PFSK-1 (cell line): Measurements from ENCODE around the gene LSP1.

ENCODE experiments used
- FOXP2 ChIP-seq: optimal IDR thresholded peaks from 2 replicates; pipeline ENCODE3; 2011; ENCODE audit warnings: borderline replicate concordance, control low read depth, inconsistent platforms; ENCODE audit not compliant: insufficient read depth; ENCODE audit errors: extremely low read length, extremely low read depth
- POLR2AphosphoS5 ChIP-seq: IDR thresholded peaks from 2 replicates; pipeline ENCODE4 v1.6.1; 2012; ENCODE audit warnings: low read depth, mild to moderate bottlenecking, control low read depth, low read length, moderate library complexity
- SIN3A ChIP-seq: IDR thresholded peaks from 2 replicates; pipeline ENCODE4 v1.6.1; 2012; ENCODE audit warnings: mild to moderate bottlenecking, low read length, moderate library complexity, borderline replicate concordance; ENCODE audit not compliant: insufficient read depth
- TAF1 ChIP-seq: IDR thresholded peaks from 2 replicates; pipeline ENCODE4 v1.6.1; 2012; ENCODE audit warnings: low read length, control low read depth, borderline replicate concordance; ENCODE audit not compliant: insufficient read depth
- TF ChIP-seq, protein P1 (sequence below), 2 experiments: IDR thresholded peaks; 2 replicates each; pipeline versions ENCODE4 v1.6.1 to v1.8.0; 2011 to 2012; ENCODE audit warnings: low read depth in 2 of 2, low read length in 2 of 2, control low read depth in 1 of 2, inconsistent platforms in 1 of 2, mild to moderate bottlenecking in 1 of 2, moderate library complexity in 1 of 2; ENCODE audit not compliant: insufficient read depth in 1 of 2

DNA sequence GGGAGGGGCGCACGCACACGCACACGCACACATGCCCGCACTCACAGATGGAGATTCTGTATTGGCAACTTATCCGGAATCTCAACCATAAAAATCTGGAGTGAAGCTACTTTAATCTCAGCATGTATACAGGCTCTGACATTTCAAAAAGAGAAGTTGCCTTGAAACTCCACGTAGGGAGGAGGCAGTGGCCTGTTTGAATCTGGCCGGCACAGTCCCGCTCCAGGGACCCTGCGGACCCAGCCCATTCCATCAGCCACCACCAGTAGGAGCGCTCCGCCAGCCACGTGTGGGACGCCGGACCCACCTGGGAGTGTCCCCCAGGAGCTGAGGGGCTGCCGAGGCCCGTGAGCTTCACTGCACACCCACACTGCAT lies 20.0 kb upstream of the LSP1 start:
- no peak for TF ChIP-seq POLR2AphosphoS5
- no peak for TF ChIP-seq SIN3A
- no peak for TF ChIP-seq TAF1
- TF ChIP-seq, protein P1, sequence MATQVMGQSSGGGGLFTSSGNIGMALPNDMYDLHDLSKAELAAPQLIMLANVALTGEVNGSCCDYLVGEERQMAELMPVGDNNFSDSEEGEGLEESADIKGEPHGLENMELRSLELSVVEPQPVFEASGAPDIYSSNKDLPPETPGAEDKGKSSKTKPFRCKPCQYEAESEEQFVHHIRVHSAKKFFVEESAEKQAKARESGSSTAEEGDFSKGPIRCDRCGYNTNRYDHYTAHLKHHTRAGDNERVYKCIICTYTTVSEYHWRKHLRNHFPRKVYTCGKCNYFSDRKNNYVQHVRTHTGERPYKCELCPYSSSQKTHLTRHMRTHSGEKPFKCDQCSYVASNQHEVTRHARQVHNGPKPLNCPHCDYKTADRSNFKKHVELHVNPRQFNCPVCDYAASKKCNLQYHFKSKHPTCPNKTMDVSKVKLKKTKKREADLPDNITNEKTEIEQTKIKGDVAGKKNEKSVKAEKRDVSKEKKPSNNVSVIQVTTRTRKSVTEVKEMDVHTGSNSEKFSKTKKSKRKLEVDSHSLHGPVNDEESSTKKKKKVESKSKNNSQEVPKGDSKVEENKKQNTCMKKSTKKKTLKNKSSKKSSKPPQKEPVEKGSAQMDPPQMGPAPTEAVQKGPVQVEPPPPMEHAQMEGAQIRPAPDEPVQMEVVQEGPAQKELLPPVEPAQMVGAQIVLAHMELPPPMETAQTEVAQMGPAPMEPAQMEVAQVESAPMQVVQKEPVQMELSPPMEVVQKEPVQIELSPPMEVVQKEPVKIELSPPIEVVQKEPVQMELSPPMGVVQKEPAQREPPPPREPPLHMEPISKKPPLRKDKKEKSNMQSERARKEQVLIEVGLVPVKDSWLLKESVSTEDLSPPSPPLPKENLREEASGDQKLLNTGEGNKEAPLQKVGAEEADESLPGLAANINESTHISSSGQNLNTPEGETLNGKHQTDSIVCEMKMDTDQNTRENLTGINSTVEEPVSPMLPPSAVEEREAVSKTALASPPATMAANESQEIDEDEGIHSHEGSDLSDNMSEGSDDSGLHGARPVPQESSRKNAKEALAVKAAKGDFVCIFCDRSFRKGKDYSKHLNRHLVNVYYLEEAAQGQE (IDR thresholded peaks at IDR 0.05; ENCODE audit: insufficient read depth in 1 of 2, low read depth in 2 of 2, low read length in 2 of 2), result no peak
- no peak for TF ChIP-seq FOXP2
